Activated naive CD8-positive, alpha-beta T cell treated with anti-CD3 and anti-CD28 coated beads, Interleukin-2, amount 10 ng/mL, durations not matched to agents 7 days and 5 days (primary cell): ENCODE data around the gene MKRN2OS. TPM values are rescaled to one million over a fixed set of nuclear protein-coding genes. Genes with fewer than 3 reads are reported as not detected.

Source experiments
- ATAC-seq: fragments of 150-1000 bp; cut with Tn5 transposase; one replicate; pipeline ENCODE4 v1.10.0; 2021; ENCODE audit warnings: low read depth, moderate library complexity
- POLR2A ChIA-PET: fragments of 350-600 bp; sonication (Branson Sonifier 250); formaldehyde crosslinking; loops from one replicate; lab custom pipeline; 2021; ENCODE audit warnings: antibody characterized with exemption; lab: Charles Lee
- DNase-seq: peaks from one replicate; pipeline ENCODE4 v3.0.0; 2021
- H3K27ac Mint-ChIP-seq: one replicate; pipeline ENCODE4 v1.8.0; 2022; ENCODE audit warnings: mild to moderate bottlenecking, mixed read lengths
- H3K27me3 Mint-ChIP-seq: one replicate; pipeline ENCODE4 v1.8.0; 2022; ENCODE audit warnings: mild to moderate bottlenecking, moderate library complexity, mixed read lengths
- H3K36me3 Mint-ChIP-seq: one replicate; pipeline ENCODE4 v1.8.0; 2021; ENCODE audit warnings: mild to moderate bottlenecking, mixed read lengths
- H3K4me1 Mint-ChIP-seq: one replicate; pipeline ENCODE4 v1.8.0; 2021; ENCODE audit warnings: mixed read lengths
- H3K4me3 Mint-ChIP-seq: one replicate; pipeline ENCODE4 v1.8.0; 2022; ENCODE audit warnings: mild to moderate bottlenecking, moderate library complexity, mixed read lengths
- H3K9me3 Mint-ChIP-seq: one replicate; pipeline ENCODE4 v1.8.0; 2021; ENCODE audit warnings: mixed read lengths
- total RNA-seq, 2 experiments: library from RNA; stranded (reverse); gene quantifications; one replicate each; pipeline ENCODE4 v1.2.3, GENCODE V29; 2021

The MKRN2OS gene
- total RNA-seq, 2 experiments from 2014 or later: not detected

- H3K4me3 Mint-ChIP-seq: no peak overlapping the region
- no peak for ATAC-seq
- no peak for DNase-seq
- no peak overlapping the region for H3K27ac Mint-ChIP-seq
- POLR2A ChIA-PET: no interaction called here
- H3K27me3 Mint-ChIP-seq: no peaks in the 10 kb centered on the region
- peaks cover 2% of the 10 kb centered on the region for H3K4me1 Mint-ChIP-seq
- peaks cover 6% of the 10 kb centered on the region for H3K36me3 Mint-ChIP-seq
- peaks cover 4% of the 10 kb centered on the region for H3K9me3 Mint-ChIP-seq
Observed at GRCh38 chr3:12521010-12521409, 24.3 kb downstream of the MKRN2OS start.

DNA sequence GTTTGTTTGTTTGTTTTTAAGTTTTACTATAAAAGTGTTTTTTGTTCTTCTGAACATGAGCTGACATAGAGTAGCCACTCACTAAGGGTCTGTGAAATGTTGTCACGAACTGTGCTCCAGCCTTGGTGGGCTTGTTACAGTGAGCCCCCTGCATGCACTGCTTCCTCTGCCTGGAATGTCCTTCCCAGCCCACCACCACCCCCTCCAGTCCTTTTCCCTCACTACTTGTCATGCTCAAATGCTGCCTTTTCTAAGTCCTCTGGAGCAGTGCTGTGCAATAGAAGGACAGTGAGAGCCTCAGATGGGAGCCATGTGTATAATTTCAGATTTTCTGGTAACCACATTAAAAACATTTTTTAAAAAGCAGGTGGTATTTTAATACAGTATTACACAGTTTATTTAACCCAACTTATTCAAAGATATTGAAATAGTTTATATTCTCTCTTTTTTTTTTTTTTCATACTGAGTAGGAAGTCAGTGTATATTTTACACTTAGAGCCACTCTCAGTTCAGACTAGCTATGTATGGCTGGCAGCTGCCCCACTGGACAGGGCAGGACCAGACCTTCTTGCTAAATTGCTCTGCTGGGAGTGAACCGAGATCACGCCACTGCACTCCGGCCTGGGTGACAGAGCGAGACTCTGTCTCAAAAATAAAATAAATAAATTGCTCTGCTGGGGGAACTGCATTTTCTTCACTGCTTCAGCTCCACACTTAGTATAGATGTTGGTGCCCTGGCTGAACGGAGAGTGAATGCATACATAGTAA is 26.9 kb downstream of the MKRN2OS start:
- no peak for DNase-seq
- Mint-ChIP-seq H3K4me3 (no peak overlapping the region), H3K9me3 (peaks cover 4% of the 10 kb centered on the region), H3K27ac (no peak overlapping the region), H3K36me3 (peaks cover 8% of the 10 kb centered on the region), H3K4me1 (no peaks in the 10 kb centered on the region), H3K27me3 (no peaks in the 10 kb centered on the region)
- ATAC-seq: no peak
- POLR2A ChIA-PET: no interaction called here

- ATAC-seq: no peak
- no peak overlapping the region for H3K27ac Mint-ChIP-seq
- POLR2A ChIA-PET: no interaction called here
- no peaks in the 10 kb centered on the region for H3K27me3 Mint-ChIP-seq
- H3K9me3 Mint-ChIP-seq: peaks cover 4% of the 10 kb centered on the region
- no peak overlapping the region for H3K4me3 Mint-ChIP-seq
- H3K36me3 Mint-ChIP-seq: peaks cover 8% of the 10 kb centered on the region
- no peaks in the 10 kb centered on the region for H3K4me1 Mint-ChIP-seq
- DNase-seq: no peak
Observed at GRCh38 chr3:12516873-12517272, 28.4 kb downstream of the MKRN2OS start.

GRCh38 chr3:12515631-12516030 is 29.7 kb downstream of the MKRN2OS start:
- H3K9me3 Mint-ChIP-seq: no peaks in the 10 kb centered on the region
- POLR2A ChIA-PET: no interaction called here
- H3K27ac Mint-ChIP-seq: no peak overlapping the region
- DNase-seq (no peak), ATAC-seq (no peak)
- H3K4me3 Mint-ChIP-seq: no peak overlapping the region
- H3K27me3 Mint-ChIP-seq: no peaks in the 10 kb centered on the region
- peaks cover 2% of the 10 kb centered on the region for H3K36me3 Mint-ChIP-seq
- H3K4me1 Mint-ChIP-seq: no peaks in the 10 kb centered on the region

- DNase-seq (no peak), ATAC-seq (no peak)
- no peak overlapping the region for H3K27ac Mint-ChIP-seq
- H3K9me3 Mint-ChIP-seq: no peaks in the 10 kb centered on the region
- no peaks in the 10 kb centered on the region for H3K27me3 Mint-ChIP-seq
- POLR2A ChIA-PET: no interaction called here
- H3K4me1 Mint-ChIP-seq: no peaks in the 10 kb centered on the region
- H3K4me3 Mint-ChIP-seq: no peak overlapping the region
- H3K36me3 Mint-ChIP-seq: peaks cover 2% of the 10 kb centered on the region
Observed at GRCh38 chr3:12513694-12514446, 31.4 kb downstream of the MKRN2OS start.

DNA sequence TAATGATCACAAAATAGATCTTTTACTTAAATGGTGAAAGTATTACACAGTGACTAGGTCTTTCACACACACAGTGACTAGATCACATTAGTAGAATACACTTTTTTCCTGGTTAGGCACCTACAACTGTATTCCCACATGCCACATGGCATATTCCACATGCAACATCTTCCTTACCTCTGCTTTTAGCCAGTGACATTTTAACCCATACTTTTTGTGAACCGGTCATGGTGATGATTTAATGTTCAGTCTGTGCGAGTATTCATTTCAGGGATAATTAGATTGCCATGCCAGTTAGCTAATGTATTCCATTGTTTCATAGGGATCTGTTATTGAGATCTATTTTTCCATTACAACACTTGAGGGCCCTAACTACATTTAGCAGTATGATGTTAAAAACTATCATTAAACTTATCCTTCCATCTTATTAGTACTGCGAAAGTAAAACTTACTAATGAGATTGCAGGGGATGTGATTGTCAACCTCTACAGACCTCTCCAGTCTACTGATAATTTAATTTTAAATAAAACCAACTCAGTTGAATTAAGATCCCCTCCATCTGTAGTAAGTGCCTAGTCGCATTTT is 32.7 kb downstream of the MKRN2OS start:
- H3K9me3 Mint-ChIP-seq: no peaks in the 10 kb centered on the region
- ATAC-seq (no peak), DNase-seq (no peak)
- POLR2A ChIA-PET: no interaction called here
- no peaks in the 10 kb centered on the region for H3K27me3 Mint-ChIP-seq
- H3K4me3 Mint-ChIP-seq: no peak overlapping the region
- H3K27ac Mint-ChIP-seq: no peak overlapping the region
- H3K36me3 Mint-ChIP-seq: peaks cover 2% of the 10 kb centered on the region
- no peaks in the 10 kb centered on the region for H3K4me1 Mint-ChIP-seq

DNA sequence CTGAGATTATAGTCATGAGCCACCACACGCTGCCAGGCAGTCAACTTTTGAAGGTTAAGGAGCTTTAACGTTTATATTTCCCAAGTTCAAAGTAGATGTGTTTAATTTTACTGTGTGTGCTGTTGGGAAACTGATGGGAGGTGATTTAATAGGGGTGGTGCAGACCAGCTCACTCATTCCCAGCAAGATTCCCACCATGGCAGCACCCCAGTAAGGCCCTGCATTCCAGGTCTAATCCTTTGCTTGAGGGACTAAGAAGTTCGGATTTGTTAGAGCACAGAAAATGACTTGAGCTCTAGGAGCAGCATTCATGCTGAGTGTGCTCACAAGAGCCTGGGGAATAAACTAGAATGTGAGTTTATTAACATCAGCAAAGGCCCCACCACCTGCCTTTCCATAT is 35.8 kb downstream of the MKRN2OS start:
- peaks cover 6% of the 10 kb centered on the region for H3K36me3 Mint-ChIP-seq
- no peaks in the 10 kb centered on the region for H3K27me3 Mint-ChIP-seq
- H3K4me1 Mint-ChIP-seq: no peaks in the 10 kb centered on the region
- POLR2A ChIA-PET: no interaction called here
- ATAC-seq (no peak), DNase-seq (no peak)
- no peaks in the 10 kb centered on the region for H3K9me3 Mint-ChIP-seq
- H3K4me3 Mint-ChIP-seq: no peak overlapping the region
- H3K27ac Mint-ChIP-seq: no peak overlapping the region

DNA sequence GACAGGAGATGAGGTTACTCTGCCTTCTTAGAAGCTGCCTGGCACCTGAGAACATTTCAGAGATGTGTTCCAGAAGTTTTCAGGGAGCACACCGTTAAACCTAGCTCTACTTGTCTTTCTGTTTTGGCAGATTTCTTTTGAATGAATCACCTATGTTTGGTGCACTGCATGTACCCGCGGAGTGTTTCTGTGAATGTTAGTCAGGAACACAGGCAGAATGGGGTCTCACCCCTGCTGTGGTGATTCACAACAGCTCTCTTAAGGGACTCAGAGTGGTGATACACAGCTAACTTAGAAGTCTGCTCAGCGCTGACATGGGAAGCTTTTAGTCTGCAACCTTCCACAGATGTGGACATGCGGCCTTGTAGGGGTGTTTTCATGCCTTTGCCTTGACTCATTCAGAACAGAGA is 37.0 kb downstream of the MKRN2OS start:
- Mint-ChIP-seq H3K36me3 (peaks cover 11% of the 10 kb centered on the region), H3K27me3 (no peaks in the 10 kb centered on the region), H3K4me1 (no peaks in the 10 kb centered on the region), H3K4me3 (no peak overlapping the region), H3K27ac (no peak overlapping the region), H3K9me3 (no peaks in the 10 kb centered on the region)
- ATAC-seq (no peak), DNase-seq (no peak)
- POLR2A ChIA-PET: interaction anchor here (1.2 kb wide), 1 partner anchor 24 kb away, joined by 4 read pairs; the partner anchor contains the start of gene TSEN2

DNA sequence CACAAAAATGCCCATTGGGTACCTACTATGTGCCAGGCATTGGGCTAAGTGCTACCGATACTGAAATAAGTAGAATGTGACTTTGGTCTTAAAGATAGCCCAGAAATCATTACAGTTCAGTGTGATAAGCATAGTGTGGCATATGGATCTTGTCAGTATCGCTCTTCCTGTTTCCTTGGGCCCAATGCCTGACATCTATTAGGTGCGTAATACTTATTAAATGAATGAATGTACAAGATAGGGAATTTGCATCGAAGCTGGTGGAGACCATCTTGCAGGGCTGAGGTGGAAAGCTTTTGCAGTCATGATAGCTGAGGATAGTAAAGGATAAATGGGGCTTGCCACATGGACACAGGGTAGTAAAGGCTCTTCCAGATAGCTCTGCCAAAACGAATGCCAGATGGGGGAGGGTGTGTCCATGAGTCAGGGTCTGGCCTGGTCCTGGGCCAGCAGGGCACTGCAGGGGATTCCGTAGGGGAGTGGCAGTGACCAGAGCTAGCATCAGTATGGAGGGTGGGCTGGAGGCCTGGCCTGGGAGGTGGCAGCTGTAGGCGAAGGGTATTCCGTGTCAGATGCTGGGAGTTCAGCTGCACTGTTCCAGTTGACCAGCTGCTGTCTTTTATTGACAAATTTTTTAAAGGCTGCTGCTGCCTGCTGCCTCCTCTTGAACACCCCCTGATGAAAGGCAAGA is 37.6 kb downstream of the MKRN2OS start:
- POLR2A ChIA-PET: interaction anchor here (1.2 kb wide), 1 partner anchor 24 kb away, joined by 4 read pairs; the partner anchor contains the start of gene TSEN2
- Mint-ChIP-seq H3K4me1 (no peaks in the 10 kb centered on the region), H3K27me3 (no peaks in the 10 kb centered on the region), H3K9me3 (no peaks in the 10 kb centered on the region), H3K27ac (no peak overlapping the region), H3K36me3 (peaks cover 14% of the 10 kb centered on the region), H3K4me3 (no peak overlapping the region)
- DNase-seq: no peak
- no peak for ATAC-seq

DNA sequence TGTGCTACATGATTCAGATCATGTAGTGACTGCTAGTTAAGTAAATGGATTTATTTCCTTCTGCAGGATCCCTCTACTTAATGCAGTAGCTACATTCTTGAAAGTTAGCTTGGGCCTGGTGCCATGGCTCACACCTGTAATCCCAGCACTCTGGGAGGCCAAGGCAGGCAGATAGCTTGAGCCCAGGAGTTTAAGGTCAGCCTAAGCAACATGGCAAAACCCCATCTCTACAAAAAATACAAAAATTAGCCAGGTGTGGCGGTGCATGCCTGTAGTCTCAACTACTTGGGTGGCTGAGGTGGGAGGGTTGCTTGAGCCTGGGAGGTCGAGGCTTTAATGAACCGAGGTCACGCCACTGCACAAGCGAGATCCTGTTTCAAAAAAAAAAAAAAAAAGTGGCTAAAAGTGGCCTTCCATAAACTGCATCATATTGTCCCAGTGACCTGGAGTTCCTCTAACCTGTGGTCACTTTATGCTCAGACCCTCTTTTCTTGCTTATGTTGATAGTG is 39.0 kb downstream of the MKRN2OS start:
- Mint-ChIP-seq H3K4me1 (no peaks in the 10 kb centered on the region), H3K9me3 (no peaks in the 10 kb centered on the region), H3K4me3 (no peak overlapping the region), H3K36me3 (peaks cover 14% of the 10 kb centered on the region), H3K27me3 (no peaks in the 10 kb centered on the region), H3K27ac (no peak overlapping the region)
- POLR2A ChIA-PET: interaction anchor here (0.7 kb wide), 2 partner anchors 21 to 297 kb away, joined by 5 to 6 read pairs; no protein-coding TSS in a partner anchor
- DNase-seq (no peak), ATAC-seq (no peak)

GRCh38 chr3:12503126-12503957 is 42.0 kb downstream of the MKRN2OS start:
- Mint-ChIP-seq H3K36me3 (peaks cover 15% of the 10 kb centered on the region), H3K4me1 (no peaks in the 10 kb centered on the region), H3K27ac (no peak overlapping the region), H3K4me3 (no peak overlapping the region), H3K27me3 (no peaks in the 10 kb centered on the region), H3K9me3 (no peaks in the 10 kb centered on the region)
- DNase-seq (no peak), ATAC-seq (no peak)
- POLR2A ChIA-PET: no interaction called here

- no peaks in the 10 kb centered on the region for H3K9me3 Mint-ChIP-seq
- no peak for ATAC-seq
- DNase-seq: no peak
- H3K36me3 Mint-ChIP-seq: peaks cover 16% of the 10 kb centered on the region
- H3K27ac Mint-ChIP-seq: no peak overlapping the region
- POLR2A ChIA-PET: no interaction called here
- H3K4me1 Mint-ChIP-seq: no peaks in the 10 kb centered on the region
- H3K4me3 Mint-ChIP-seq: no peak overlapping the region
- H3K27me3 Mint-ChIP-seq: no peaks in the 10 kb centered on the region
Observed at GRCh38 chr3:12501360-12502020, 43.8 kb downstream of the MKRN2OS start.
